Panc1 (cell line): Measurements from ENCODE around the gene OSBPL8.

Experiments
- POLR2AphosphoS5 ChIP-seq: IDR thresholded peaks from 2 replicates; pipeline ENCODE4 v1.6.1; 2012; ENCODE audit warnings: mild to moderate bottlenecking, low read depth, low read length, moderate library complexity
- SIN3A ChIP-seq: IDR thresholded peaks from 2 replicates; pipeline ENCODE4 v1.6.1; 2012; ENCODE audit warnings: low read depth, mild to moderate bottlenecking, low read length, moderate library complexity, borderline replicate concordance; ENCODE audit not compliant: insufficient read depth
- TF ChIP-seq, protein P1 (sequence below): fragments of 450-650 bp; IDR thresholded peaks from 2 replicates; pipeline ENCODE4 v1.5.1; 2017; ENCODE audit warnings: mild to moderate bottlenecking

DNA sequence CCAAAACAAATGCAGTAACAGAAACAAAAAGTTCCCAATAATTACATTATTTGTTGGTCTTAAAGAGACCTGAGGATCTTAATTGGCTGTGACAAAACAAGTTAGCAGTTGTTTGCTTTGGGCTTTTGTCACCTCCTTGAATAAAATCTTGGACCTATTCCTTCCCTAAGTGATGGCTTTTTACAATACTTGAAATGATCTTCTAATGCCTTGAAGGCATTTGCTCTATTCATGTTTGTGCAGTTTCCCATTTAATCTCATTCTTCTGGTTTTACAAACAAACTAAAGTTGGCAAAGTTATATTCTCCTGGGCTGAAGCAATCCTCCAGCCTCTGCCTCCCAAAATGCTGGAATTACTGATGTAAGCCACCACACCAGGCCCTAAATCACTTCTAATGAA is 98.8 kb downstream of the OSBPL8 start:
- TF ChIP-seq, protein P1, sequence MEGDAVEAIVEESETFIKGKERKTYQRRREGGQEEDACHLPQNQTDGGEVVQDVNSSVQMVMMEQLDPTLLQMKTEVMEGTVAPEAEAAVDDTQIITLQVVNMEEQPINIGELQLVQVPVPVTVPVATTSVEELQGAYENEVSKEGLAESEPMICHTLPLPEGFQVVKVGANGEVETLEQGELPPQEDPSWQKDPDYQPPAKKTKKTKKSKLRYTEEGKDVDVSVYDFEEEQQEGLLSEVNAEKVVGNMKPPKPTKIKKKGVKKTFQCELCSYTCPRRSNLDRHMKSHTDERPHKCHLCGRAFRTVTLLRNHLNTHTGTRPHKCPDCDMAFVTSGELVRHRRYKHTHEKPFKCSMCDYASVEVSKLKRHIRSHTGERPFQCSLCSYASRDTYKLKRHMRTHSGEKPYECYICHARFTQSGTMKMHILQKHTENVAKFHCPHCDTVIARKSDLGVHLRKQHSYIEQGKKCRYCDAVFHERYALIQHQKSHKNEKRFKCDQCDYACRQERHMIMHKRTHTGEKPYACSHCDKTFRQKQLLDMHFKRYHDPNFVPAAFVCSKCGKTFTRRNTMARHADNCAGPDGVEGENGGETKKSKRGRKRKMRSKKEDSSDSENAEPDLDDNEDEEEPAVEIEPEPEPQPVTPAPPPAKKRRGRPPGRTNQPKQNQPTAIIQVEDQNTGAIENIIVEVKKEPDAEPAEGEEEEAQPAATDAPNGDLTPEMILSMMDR: no peak
- TF ChIP-seq SIN3A (no peak), POLR2AphosphoS5 (no peak)
